Measurements from ENCODE around the gene S100A8.
"Not testable (repeated sequence)": the region's sequence is repeated elsewhere in the genome, so short reads cannot be mapped to it uniquely, and the experiment has no call there.

Gene S100A8

DNA sequence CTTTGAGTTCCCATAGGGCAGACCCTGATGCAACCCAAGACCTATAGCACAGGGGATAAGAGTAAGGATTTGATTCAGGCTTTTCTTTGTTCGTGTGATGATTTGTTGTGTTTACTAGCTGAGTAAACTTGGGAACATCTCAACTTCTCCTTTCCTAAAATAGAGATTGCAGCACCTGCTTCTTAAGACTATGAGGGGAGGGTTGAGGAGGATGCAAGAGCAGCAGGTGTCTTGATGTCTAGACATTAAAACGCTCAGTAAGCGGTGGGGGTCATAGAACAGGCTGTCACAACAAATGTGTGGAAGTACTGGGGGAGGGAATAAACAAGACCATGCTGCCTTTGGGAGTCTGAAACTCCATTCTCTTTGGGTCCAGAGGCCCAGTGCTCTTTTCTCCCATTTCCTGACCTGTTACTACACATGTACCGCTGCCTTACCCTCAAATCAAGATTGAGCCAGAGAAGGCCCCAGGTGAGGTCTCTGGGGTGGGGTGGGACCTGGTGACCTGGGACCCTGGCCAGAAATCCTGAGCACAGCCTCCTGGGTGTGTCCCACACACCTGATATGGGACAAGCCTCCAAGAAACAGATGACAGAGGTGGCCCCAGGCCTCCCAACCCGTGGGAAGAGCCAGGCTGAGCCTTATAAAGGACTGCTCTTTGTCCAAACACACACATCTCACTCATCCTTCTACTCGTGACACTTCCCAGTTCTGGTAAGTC lies 25.1 kb upstream of the S100A8 start, which contains the start of gene S100A7A:
S100A7A (plus strand) TSS at position 671 of the 721 bp plus-strand sequence. CDS start 1,563 bp downstream, outside the sequence.
- no peak for DNase-seq

GRCh38 chr1:153413961-153414360 lies 23.1 kb upstream of the S100A8 start:
- not testable (repeated sequence) for DNase-seq

- DNase-seq, result not testable (repeated sequence)
These were observed 16.4 kb upstream of the S100A8 start for GRCh38 chr1:153407274-153407673.

GRCh38 chr1:153405825-153406599 lies 15.1 kb upstream of the S100A8 start:
- not testable (repeated sequence) for DNase-seq

DNA sequence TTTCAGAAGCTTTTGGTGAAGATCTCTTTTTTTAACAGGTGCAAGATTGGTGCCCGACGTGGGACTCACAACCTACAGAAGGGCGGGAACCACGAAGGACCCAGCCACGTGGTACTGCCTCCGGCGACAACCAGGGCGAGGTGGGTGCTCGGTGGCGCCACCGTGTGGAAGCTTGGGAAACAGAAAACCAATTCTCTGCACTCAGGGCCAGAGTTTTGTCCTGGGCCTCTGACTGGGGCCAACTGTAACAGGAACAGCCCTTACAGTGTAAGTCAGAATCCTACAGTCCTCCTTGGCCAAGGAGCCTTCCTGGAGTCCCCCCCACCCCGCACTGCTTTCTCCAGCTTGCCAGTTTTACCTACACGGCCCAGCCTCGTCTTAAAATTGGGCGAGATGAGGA lies 13.9 kb upstream of the S100A8 start:
- peak; percentile 7 for DNase-seq

DNA sequence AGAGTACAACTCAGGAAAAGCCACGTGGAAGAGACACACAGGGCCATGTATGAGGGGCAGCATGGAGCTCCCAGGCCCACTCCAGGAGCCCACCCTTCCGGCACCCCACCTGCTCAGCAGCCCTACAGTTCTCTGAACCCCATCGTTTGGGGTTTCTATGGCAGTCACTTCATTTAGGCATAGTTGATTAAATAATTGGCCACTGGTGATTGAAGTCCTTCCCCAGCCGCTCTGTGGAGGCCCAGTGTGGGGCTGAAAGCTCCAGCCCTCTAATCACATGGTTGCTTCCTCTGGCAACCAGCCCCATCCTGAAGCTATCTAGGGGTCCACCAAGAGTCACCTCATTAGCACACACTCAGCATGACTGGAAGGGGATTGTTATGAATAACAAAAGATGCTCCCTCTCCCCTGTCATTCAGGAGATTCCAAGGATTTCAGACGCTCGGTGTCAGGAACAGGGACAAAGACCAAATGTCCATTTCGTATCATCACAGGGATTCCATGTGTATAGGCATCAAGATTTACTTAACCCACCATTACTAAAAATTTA lies 13.3 kb upstream of the S100A8 start:
- no peak for DNase-seq

GRCh38 chr1:153403421-153404085 lies 12.7 kb upstream of the S100A8 start:
- no peak for DNase-seq

GRCh38 chr1:153402226-153402625 lies 11.4 kb upstream of the S100A8 start:
- no peak for DNase-seq

GRCh38 chr1:153401461-153401860 lies 10.6 kb upstream of the S100A8 start:
- no peak for DNase-seq

DNA sequence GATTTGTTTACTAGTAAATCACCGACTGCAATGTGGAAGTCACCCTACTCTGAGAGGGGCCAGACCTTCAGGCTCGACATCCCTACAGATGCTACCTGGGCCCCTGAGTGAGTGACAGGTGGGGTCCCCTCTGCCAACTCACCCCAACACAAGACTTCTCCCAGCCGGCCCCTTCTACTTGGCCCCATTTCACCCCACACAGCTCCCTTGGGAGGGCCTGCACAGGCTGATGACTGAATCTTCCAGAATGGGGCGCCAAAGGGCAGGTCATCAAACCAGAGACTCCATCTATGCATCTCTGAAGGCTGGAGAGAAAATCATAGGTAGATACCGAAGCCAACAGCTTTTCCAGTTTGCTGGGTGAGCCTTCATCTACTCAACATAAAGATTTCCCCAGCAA lies 9.4 kb upstream of the S100A8 start:
- DNase-seq, result peak; percentile 39

DNA sequence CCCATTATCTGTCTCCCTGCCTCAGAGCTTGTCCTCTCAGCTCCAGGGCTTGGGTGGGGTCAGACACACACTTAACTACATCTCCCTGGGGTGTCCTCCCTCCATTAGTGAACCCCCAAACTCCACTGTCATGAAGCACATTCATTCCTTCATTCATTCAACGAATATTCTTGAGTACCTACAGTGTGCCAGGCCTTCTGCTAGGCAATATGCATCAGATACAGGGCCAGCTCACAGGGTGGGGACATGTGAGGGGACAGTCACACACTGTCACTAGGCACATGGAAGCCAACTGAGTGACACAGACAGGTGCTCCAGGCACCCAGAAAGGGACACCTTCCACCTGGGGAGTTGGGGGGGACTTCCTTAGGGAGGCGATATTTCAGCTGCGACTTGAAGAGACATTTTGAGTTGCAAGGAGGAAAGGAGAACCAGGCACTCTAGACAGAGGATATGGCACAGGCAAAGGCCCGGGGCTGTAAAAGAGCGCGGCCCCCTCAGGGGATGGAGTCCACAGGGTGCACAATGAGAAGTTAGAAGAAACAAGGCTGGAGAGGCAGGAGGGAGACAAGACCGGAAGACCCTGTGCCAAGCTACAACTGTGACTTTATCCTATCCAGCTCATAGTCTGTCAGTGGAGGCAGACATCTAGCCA lies 8.7 kb upstream of the S100A8 start:
- DNase-seq, result no peak

DNA sequence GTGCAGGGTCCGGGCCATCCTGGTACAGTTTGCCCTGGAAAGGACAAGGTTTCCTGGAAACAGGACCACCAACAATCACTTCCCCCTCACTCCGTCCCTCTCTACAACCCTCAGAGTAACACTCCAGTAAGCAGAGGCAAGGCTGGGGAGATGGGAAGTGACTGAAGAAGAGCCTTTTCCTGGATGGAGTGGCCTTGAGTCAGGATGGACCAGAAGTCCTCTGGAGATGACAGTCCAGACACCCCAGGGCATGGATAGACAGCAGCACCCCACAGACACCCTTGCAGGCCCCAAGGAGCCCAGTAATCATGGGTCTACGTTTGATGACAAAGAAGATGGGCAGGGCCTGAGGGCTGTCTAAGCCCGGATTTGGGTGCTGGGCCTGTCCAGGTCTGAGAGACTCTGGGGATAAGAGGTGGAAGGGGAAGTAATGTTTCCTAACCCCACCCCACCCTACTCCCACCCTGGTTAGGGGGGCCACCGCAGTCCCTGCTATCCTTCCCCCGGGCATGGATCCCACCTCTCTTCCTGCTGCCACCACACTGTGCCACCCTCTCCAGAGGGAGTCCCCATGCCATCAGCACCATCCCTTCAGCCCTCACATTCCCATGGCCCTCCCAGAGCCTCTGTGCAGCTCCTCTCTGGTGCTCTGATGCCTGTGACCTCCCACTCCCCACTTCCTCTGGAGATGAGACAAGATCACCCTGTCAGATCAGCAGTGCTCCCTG lies 7.2 kb upstream of the S100A8 start:
- DNase-seq, result no peak

DNA sequence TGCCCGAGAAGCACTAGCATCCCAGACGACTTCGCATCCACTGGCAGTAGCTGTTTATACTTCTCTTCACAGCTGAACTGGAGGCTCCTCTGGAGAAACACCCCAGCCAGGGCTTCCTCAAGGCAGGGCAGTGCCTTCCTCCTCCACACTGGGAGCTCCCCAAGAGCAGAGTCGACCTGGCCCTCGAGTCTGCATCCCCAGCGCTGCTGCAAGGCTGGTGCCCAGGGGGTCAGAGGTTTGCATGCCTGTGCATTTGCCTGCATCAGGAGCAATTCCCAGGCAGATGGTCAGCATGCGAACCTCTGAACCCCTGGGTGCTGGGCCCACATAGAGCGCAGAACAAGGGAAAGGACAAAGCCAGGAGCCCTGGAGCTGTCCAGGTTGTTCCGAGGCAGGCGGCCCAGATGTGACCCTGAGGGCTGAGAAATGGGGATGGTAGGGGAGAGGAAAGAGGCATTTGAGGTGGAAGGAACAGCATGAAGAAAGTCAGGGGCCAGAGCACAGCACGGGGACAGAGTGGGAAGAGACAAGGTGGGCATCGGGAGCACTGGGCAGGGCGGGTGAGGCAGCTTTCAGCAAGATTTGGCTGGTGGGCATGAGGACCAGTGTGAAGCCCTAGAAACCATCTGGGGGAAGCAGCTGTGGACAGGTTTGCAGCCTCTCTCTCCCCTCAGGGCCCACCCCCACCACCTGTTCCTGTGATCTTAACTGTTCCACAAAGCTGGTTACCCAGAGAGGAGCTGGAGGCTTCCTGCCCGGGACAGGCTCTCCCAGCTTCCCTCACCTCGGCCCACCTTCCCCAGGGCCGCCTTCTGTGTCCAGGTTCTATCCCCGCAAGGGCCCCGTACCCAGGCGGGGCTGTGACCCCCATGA lies 6.4 kb upstream of the S100A8 start:
- no peak for DNase-seq

DNA sequence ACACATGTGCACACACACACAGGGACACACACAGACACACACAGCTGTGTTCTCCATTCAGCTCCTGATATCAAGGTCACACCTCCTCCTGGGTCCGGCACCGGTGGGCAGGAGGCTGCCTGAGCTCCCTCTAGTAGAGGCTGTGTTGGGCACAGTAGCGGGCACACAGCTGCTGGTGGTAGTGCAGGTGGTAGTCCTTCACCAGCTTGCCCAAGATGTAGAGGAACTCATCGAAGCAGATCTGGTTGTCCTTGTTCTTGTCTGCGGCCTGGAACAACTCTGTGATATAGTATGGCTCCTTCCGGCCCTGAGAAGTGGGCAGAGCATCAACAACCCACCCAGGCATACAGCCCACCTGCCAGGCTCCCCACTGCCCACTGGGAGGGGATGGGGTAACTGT lies 5.6 kb upstream of the S100A8 start:
- no peak for DNase-seq

- DNase-seq, result no peak
These were observed 4.9 kb upstream of the S100A8 start for GRCh38 chr1:153395776-153396175.

GRCh38 chr1:153395136-153395685 lies 4.3 kb upstream of the S100A8 start:
- no peak for DNase-seq

DNA sequence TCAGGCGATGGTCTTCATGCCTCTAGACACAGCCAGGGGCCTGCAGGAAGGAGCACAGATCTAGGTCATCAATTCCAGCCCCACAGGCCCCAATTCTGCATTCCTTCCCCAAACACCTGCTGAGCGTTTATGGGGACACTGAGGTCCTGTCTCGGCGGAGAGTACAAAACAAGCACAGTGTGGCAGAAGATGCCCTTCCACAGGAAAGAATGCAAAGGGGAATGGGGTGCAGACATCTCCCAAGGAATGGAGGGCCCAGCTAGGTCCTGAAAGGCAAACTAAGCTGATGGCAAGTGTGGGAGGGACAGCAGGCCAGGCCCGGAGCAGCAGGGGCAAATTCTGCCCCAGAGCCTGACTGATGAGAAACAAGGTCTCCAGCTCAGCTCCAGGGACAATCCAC lies 3.5 kb upstream of the S100A8 start:
- DNase-seq, result no peak

DNA sequence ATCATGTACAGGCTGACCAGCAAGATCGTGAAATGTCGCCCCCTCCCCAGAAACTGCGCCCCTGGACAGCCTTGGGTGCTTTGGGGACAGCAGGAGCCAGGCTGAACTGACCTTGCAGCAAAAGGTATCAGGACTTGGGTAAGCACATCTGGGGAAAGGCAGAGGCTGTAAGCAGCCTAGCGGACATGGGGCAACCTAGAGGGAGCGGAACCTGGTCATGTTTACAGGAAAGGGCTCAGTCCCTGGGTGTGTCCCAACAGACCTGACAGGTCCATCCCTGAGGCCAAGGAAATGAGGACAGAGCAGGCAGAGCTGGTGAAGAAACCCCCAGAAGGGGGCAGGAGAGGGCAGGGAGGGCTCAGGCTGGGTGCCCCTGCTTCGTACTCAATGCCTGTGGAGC lies 3.1 kb upstream of the S100A8 start:
- DNase-seq, result no peak

DNA sequence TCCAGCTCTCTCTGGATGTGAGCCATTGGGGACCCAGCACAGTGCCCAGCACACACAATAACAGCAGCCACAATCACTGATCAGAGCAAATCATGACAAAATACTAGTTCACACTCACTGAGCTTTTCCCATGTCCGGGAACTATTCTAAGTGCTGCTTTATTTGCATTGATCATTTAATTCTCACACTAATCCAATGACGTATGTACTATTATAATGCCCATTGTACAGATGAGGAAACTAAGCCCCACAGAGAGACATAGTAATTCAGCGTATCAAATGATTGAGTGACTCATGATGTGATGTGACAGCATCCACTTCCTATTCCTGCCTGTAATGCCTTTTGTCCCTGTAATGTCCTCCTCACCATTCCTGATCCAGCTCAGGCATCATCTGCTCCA lies 1.9 kb upstream of the S100A8 start:
- DNase-seq, result no peak

DNA sequence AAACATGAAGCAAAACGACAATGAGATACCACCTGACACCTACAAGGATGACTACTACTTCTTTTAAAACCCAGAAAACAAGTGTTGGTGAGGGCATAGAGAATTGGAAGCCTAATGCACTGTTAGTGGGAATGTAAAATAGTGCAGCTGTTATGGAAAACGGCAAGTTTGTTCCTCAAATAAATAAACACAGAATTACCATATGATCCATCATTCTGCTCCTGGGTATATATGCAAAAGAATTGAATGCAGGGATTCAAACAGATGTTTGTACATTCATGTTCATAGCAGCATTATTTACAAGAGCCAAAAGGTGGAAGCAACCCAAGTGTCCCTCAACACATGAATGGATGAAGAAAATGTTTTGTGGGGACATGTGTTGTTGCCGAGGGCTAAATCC lies 1.4 kb upstream of the S100A8 start:
- no peak for DNase-seq

All from COR-L47 (cell line).